Measurements from ENCODE around the gene SFMBT2.
"Not testable (repeated sequence)": the region's sequence is repeated elsewhere in the genome, so short reads cannot be mapped to it uniquely, and the experiment has no call there.

The SFMBT2 gene

DNA sequence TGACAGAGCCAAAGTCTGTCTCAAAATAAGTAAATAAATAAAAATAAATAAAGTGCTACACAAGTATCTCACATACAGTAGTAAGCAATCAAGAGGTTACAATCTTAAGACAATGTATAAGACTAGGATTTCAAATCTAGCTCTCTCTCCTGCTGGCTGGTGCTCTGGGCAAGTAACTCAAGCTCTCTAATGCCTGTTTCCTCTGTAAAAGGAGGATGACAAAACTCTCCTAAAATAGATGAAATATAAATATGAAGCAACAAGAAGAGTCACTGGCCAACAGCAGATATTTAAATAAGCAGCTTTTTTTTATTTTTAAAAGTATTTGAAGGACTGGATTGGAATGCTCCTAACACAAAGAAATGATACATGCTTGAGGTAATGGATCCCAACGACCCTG is 7.2 kb downstream of the SFMBT2 start:
- no peak overlapping the region for H3K4me3 ChIP-seq (ENCODE audit: low read depth, low read length)
- TF ChIP-seq, protein P1, sequence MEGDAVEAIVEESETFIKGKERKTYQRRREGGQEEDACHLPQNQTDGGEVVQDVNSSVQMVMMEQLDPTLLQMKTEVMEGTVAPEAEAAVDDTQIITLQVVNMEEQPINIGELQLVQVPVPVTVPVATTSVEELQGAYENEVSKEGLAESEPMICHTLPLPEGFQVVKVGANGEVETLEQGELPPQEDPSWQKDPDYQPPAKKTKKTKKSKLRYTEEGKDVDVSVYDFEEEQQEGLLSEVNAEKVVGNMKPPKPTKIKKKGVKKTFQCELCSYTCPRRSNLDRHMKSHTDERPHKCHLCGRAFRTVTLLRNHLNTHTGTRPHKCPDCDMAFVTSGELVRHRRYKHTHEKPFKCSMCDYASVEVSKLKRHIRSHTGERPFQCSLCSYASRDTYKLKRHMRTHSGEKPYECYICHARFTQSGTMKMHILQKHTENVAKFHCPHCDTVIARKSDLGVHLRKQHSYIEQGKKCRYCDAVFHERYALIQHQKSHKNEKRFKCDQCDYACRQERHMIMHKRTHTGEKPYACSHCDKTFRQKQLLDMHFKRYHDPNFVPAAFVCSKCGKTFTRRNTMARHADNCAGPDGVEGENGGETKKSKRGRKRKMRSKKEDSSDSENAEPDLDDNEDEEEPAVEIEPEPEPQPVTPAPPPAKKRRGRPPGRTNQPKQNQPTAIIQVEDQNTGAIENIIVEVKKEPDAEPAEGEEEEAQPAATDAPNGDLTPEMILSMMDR (IDR thresholded peaks at IDR 0.05; ENCODE audit: control insufficient read depth, extremely low read depth, insufficient read depth) = no peak
- no peak for DNase-seq (ENCODE audit: low read depth)

GRCh38 chr10:7401782-7402181 is 9.1 kb downstream of the SFMBT2 start:
- DNase-seq (ENCODE audit: low read depth) = no peak
- TF ChIP-seq, protein P1 (IDR thresholded peaks at IDR 0.05; ENCODE audit: control insufficient read depth, extremely low read depth, insufficient read depth) = no peak
- no peak overlapping the region for H3K4me3 ChIP-seq (ENCODE audit: low read depth, low read length)

- DNase-seq (ENCODE audit: low read depth) = no peak
- TF ChIP-seq, protein P1 (IDR thresholded peaks at IDR 0.05; ENCODE audit: control insufficient read depth, extremely low read depth, insufficient read depth) = no peak
- H3K4me3 ChIP-seq (ENCODE audit: low read depth, low read length) = no peak overlapping the region
These were observed 9.7 kb downstream of the SFMBT2 start for GRCh38 chr10:7401156-7401555.

DNA sequence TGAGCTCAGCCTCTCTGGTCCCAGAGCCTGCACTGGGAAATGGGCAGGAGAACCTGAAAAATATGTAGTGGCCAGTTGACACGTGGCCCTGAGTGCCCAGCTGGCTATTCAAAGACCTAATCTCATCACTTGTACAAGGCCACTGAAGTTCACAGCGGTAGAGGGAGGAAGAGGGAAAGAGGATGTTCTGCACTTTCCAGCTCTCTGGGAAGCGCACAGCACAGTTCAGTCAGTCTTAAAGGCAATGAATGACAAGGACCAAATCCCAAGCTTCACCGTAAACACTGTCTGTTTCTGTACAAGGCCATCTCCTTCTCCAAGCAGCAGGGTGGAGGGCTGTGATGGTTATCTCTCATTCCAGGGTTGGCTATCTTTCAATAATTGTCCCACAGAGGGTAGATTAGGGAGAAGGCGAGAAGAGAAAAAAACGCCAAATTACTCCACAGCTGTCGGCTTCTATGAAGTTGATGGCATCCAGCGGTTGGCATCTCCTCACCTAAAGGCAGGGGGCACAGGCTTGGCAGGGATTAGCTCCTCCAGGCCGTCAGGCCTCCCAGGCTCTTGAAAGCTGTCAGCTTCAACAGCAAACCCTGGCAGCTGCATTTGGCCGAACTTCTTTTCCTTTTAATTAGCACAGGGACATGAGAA is 10.6 kb downstream of the SFMBT2 start:
- TF ChIP-seq, protein P1 (IDR thresholded peaks at IDR 0.05; ENCODE audit: control insufficient read depth, extremely low read depth, insufficient read depth) = no peak
- no peak for DNase-seq (ENCODE audit: low read depth)
- no peak overlapping the region for H3K4me3 ChIP-seq (ENCODE audit: low read depth, low read length)

DNA sequence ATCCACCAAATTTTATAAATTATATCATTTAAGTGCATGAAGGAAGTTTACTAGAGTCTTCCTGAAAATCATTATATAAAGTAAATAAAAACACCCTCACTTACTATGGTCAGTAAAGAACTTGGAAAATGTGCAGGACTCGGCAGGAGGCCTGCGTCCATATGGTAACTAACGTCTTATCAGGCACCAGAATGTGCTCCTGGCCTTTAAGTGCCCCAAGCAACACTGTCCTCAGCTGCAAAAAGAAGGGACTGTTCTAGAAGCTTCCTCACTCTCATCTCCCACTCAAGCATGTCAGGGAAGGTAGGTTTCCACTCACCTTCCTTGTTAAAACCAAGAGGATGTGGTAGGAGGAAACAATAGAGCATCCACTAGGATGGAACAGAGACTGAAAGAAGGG is 11.3 kb downstream of the SFMBT2 start:
- H3K4me3 ChIP-seq (ENCODE audit: low read depth, low read length) = no peak overlapping the region
- TF ChIP-seq, protein P1 (IDR thresholded peaks at IDR 0.05; ENCODE audit: control insufficient read depth, extremely low read depth, insufficient read depth) = no peak
- DNase-seq (ENCODE audit: low read depth) = no peak

- no peak for DNase-seq (ENCODE audit: low read depth)
- H3K4me3 ChIP-seq (ENCODE audit: low read depth, low read length) = no peak overlapping the region
- TF ChIP-seq, protein P1 (IDR thresholded peaks at IDR 0.05; ENCODE audit: control insufficient read depth, extremely low read depth, insufficient read depth) = no peak
These were observed 13.5 kb downstream of the SFMBT2 start for GRCh38 chr10:7397049-7398035.

DNA sequence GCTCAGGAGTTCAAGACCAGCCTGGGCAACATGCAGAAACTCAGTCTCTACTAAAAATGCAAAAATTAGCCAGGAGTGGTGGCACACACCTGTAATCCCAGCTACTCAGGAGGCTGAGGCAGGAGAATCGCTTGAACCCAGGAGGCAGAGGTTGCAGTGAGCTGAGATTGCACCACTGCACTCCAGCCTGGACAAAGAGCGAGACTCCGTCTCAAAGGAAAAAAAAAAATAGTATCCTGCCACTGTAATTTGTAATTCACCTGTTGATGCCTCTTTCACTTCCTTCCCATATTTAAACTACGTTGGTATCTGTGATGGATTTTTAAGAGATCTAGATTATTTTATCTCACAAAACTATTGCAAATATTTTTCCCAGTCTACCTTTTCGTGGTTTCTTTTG is 18.5 kb downstream of the SFMBT2 start:
- not testable (repeated sequence) for DNase-seq (ENCODE audit: low read depth); H3K4me3 ChIP-seq (ENCODE audit: low read depth, low read length)

Measured in LNCaP clone FGC (cell line).